ENCODE results near the gene HIRIP3. TPM values are rescaled to one million over a fixed set of nuclear protein-coding genes. Genes with fewer than 3 reads are reported as not detected.

The HIRIP3 gene
- total RNA-seq, 1 donor from 2014 or later, result 14.2 TPM

DNA sequence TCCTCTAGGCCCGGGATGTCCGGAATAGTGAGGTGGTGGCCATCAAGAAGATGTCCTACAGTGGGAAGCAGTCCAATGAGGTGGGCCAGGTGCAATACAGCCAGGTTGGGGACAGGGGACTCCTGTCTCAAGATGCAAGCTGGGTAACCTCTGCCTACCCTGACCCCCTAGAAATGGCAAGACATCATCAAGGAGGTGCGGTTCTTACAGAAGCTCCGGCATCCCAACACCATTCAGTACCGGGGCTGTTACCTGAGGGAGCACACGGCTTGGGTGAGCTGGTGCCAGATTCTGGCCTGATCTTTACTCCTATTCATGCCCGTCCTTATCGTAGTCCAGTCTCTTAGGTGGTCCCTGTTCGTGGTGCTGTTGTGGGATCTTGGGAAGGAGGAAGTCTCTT lies 17.3 kb downstream of the HIRIP3 start:
- DNase-seq, result no peak
- Mint-ChIP-seq H3K27ac (no peak overlapping the region), H3K36me3 (ENCODE audit: low read depth) (peaks cover 55% of the 10 kb centered on the region), H3K9me3 (no peaks in the 10 kb centered on the region), H3K27me3 (no peaks in the 10 kb centered on the region), H3K4me1 (peaks cover 34% of the 10 kb centered on the region), H3K4me3 (no peak overlapping the region)
- CTCF ChIA-PET, result no interaction called here
- no peak for TF ChIP-seq CTCF (IDR thresholded peaks at IDR 0.05)
- POLR2A ChIA-PET, result interaction anchor here (0.5 to 0.6 kb wide), 2 partner anchors 35 to 1284 kb away, joined by 3 to 13 read pairs; no protein-coding TSS in a partner anchor
- ATAC-seq (ENCODE audit: low read depth), result no peak
- intact Hi-C loops (cut with micrococcal nuclease), result no loop called here

- ATAC-seq (ENCODE audit: low read depth) (no peak), DNase-seq (no peak)
- no peak overlapping the region for H3K4me3 Mint-ChIP-seq
- ChIA-PET CTCF (no interaction called here), POLR2A (interaction anchor here (0.5 kb wide), 1 partner anchor 36 kb away, joined by 3 read pairs; no protein-coding TSS in a partner anchor)
- no peak for TF ChIP-seq CTCF (IDR thresholded peaks at IDR 0.05)
- intact Hi-C loops (cut with micrococcal nuclease), result no loop called here
- H3K9me3 Mint-ChIP-seq, result no peaks in the 10 kb centered on the region
- no peak overlapping the region for H3K27ac Mint-ChIP-seq
- H3K36me3 Mint-ChIP-seq (ENCODE audit: low read depth), result peaks cover 47% of the 10 kb centered on the region
- no peaks in the 10 kb centered on the region for H3K27me3 Mint-ChIP-seq
- peaks cover 39% of the 10 kb centered on the region for H3K4me1 Mint-ChIP-seq
Observed at GRCh38 chr16:29977063-29977825, 18.2 kb downstream of the HIRIP3 start.

DNA sequence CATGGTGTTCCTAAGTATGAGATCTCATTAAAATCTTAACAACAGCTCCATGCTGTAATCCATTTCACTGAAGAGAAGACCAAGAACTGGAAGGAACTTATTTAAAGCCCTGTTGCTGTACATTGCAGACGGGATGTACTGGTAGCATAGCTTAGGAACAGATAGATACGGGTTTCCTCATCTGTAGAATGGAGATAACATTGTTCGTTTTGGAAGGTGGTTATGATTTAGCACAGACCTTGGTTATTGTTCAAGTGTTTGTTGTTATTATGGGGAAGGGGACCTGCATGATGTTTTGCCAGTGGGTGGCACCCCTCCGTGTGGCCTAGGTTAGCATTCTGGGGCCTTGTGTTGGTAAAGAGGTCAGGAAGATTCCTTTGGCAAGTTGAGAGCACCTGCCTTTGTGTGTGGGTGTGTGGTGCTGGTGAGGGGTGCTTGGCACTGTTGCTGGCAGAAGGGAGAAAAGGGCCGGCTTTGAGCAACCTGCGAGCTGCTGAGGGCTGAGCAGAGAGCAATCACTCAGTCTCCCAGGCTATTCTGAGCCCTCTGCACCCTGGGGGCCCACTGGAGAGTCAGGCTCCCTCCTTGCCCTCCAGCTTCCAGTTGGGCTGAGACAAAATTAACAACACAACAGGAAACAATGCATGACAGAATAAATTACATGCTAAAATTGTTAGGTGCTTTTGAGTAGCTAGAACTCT lies 19.5 kb downstream of the HIRIP3 start:
- no peaks in the 10 kb centered on the region for H3K9me3 Mint-ChIP-seq
- CTCF ChIA-PET, result interaction anchor here (1.6 kb wide), 1 partner anchor 30 kb away, joined by 4 read pairs; no protein-coding TSS in a partner anchor
- H3K27me3 Mint-ChIP-seq, result no peaks in the 10 kb centered on the region
- H3K4me1 Mint-ChIP-seq, result peaks cover 39% of the 10 kb centered on the region
- intact Hi-C loops (cut with micrococcal nuclease), result no loop called here
- TF ChIP-seq CTCF (IDR thresholded peaks at IDR 0.05), result no peak
- no peak for ATAC-seq (ENCODE audit: low read depth)
- POLR2A ChIA-PET, result interaction anchor here (1.1 to 1.5 kb wide), 3 partner anchors 10 to 116 kb away, joined by 3 to 4 read pairs (median 3); partner anchors contain the start of gene TBX6
- H3K27ac Mint-ChIP-seq, result peak overlapping the region; percentile 31
- peak overlapping the region; percentile 96 for H3K4me3 Mint-ChIP-seq
- no peak for DNase-seq
- H3K36me3 Mint-ChIP-seq (ENCODE audit: low read depth), result peaks cover 38% of the 10 kb centered on the region

DNA sequence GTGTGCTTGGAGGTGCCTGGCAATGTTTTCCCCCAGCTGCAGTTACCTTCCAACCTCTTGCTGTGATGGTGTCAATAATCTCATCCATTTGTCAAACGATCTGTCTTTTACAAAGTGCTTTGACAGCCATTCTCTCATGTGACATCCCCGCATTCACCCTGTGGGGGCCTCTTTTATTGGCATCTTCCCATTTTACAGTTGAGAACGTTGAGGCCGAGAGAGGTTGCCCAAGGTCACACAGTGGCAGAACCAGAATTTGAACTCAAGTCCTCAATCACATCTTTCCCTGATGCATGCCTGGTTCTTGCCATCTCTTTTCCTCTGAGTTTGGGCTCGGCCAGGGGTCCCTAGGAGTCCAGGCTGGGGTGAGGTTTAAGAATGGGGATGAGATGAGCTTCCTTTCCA lies 20.3 kb downstream of the HIRIP3 start:
- POLR2A ChIA-PET, result interaction anchor here (0.6 to 3.5 kb wide), 8 partner anchors 12 to 169 kb away, joined by 3 to 67 read pairs (median 6); partner anchors contain the start of genes KCTD13, MAZ, PAGR1 and TBX6
- CTCF ChIA-PET, result interaction anchor here (1.6 kb wide), 1 partner anchor 31 kb away, joined by 4 read pairs; no protein-coding TSS in a partner anchor
- Mint-ChIP-seq H3K27me3 (no peaks in the 10 kb centered on the region), H3K4me1 (peaks cover 39% of the 10 kb centered on the region), H3K36me3 (ENCODE audit: low read depth) (peaks cover 31% of the 10 kb centered on the region), H3K27ac (peak overlapping the region; percentile 2), H3K9me3 (no peaks in the 10 kb centered on the region), H3K4me3 (peak overlapping the region; percentile 96)
- ATAC-seq (ENCODE audit: low read depth) (no peak), DNase-seq (no peak)
- intact Hi-C loops (cut with micrococcal nuclease), result no loop called here
- TF ChIP-seq CTCF (IDR thresholded peaks at IDR 0.05), result no peak

Measured in activated B cell treated with CpG ODN at 0.5 μM for 24 hours (primary cell).